OCI-LY3 (cell line): Measurements from ENCODE around the gene PPHLN1.

Experiments
- H2AFZ ChIP-seq: fragments of 200-600, 300-600 bp; shearing (Covaris generic); 2 replicates; pipeline ENCODE4 v1.6.0; 2014; ENCODE audit warnings: antibody characterized with exemption, low read depth, low read length
- H3K27ac ChIP-seq: fragments of 200-600, 300-600 bp; sonication (generic); 2 replicates; pipeline ENCODE4 v1.5.1; 2014; ENCODE audit warnings: mild to moderate bottlenecking, low read length, moderate library complexity, mixed read lengths
- H3K27me3 ChIP-seq: fragments of 200-600, 300-600 bp; sonication (generic); 2 replicates; pipeline ENCODE4 v1.6.1; 2014; ENCODE audit warnings: low read depth, low read length, mixed read lengths
- H3K36me3 ChIP-seq: fragments of 200-600, 300-600 bp; sonication (generic); replicated peaks from 2 replicates; pipeline ENCODE3; 2014; ENCODE audit warnings: low read depth, low read length, mixed read lengths
- H3K4me1 ChIP-seq: fragments of 300-600, 200-600 bp; sonication (generic); 2 replicates; pipeline ENCODE4 v1.6.1; 2014; ENCODE audit warnings: low read length, mixed read lengths
- H3K4me2 ChIP-seq: fragments of 200-600, 300-600 bp; sonication (generic); 2 replicates; pipeline ENCODE4 v1.6.1; 2014; ENCODE audit warnings: low read length, mixed read lengths
- H3K4me3 ChIP-seq: fragments of 300-600, 200-600 bp; sonication (generic); 2 replicates; pipeline ENCODE4 v1.5.1; 2014; ENCODE audit warnings: antibody characterized with exemption, mild to moderate bottlenecking, low read length, moderate library complexity
- H3K79me2 ChIP-seq: fragments of 300-600, 200-600 bp; shearing (Covaris generic); 2 replicates; pipeline ENCODE4 v1.6.1; 2014; ENCODE audit warnings: mild to moderate bottlenecking, low read length, mixed read lengths
- H3K9ac ChIP-seq: fragments of 300-600, 200-600 bp; shearing (Covaris generic); 2 replicates; pipeline ENCODE4 v1.6.0; 2014; ENCODE audit warnings: mild to moderate bottlenecking, low read length, moderate library complexity
- H3K9me3 ChIP-seq: fragments of 200-600, 300-600 bp; shearing (Covaris generic); 2 replicates; pipeline ENCODE4 v1.6.1; 2014; ENCODE audit warnings: low read length, mixed read lengths; ENCODE audit not compliant: insufficient read depth
- H4K20me1 ChIP-seq: fragments of 200-600, 300-600 bp; sonication (generic); 2 replicates; pipeline ENCODE4 v1.6.1; 2016; ENCODE audit warnings: low read length, mixed read lengths; ENCODE audit not compliant: insufficient read depth
- EZH2phosphoT487 ChIP-seq: fragments of 200-600 bp; shearing (Covaris generic); IDR thresholded peaks from 2 replicates; pipeline ENCODE4 v1.6.1; 2018; ENCODE audit warnings: antibody characterized with exemption, mixed run types, low read depth
- TF ChIP-seq, protein P1 (sequence below): fragments of 200-600, 300-600 bp; sonication (generic); IDR thresholded peaks from 2 replicates; pipeline ENCODE4 v1.5.1; 2014; ENCODE audit warnings: antibody characterized with exemption, low read length, low read depth

Gene PPHLN1

DNA sequence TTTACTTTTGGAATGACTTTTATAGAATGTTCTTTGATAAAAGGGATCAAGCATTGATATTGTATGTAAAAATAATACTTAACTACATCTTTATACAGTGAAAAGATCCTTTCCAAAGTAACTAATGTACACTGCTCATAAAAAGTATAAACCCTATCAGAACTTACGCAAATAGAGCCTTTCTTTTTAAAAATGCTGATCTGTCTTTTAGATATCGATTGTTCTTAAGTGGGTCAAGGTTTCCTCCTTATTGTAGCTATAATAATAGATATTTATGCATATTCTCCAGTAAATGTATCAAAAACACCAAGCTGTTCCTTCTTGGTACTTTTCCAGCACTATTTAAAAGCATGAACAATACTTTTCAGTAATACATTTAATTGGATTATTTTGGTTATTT, 68.5 kb downstream of the PPHLN1 start:
- no peaks in the 10 kb centered on the region for H3K27me3 ChIP-seq
- no peak overlapping the region for H3K4me3 ChIP-seq
- no peak overlapping the region for H3K27ac ChIP-seq
- no peak overlapping the region for H3K4me2 ChIP-seq
- no peaks in the 10 kb centered on the region for H3K4me1 ChIP-seq
- H3K9me3 ChIP-seq = no peaks in the 10 kb centered on the region
- no peaks in the 10 kb centered on the region for H4K20me1 ChIP-seq
- H2AFZ ChIP-seq = no peak overlapping the region
- H3K9ac ChIP-seq = no peak overlapping the region
- no peaks in the 10 kb centered on the region for H3K79me2 ChIP-seq
- TF ChIP-seq EZH2phosphoT487 = no peak
- TF ChIP-seq, protein P1, sequence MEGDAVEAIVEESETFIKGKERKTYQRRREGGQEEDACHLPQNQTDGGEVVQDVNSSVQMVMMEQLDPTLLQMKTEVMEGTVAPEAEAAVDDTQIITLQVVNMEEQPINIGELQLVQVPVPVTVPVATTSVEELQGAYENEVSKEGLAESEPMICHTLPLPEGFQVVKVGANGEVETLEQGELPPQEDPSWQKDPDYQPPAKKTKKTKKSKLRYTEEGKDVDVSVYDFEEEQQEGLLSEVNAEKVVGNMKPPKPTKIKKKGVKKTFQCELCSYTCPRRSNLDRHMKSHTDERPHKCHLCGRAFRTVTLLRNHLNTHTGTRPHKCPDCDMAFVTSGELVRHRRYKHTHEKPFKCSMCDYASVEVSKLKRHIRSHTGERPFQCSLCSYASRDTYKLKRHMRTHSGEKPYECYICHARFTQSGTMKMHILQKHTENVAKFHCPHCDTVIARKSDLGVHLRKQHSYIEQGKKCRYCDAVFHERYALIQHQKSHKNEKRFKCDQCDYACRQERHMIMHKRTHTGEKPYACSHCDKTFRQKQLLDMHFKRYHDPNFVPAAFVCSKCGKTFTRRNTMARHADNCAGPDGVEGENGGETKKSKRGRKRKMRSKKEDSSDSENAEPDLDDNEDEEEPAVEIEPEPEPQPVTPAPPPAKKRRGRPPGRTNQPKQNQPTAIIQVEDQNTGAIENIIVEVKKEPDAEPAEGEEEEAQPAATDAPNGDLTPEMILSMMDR = no peak
- peaks cover 7% of the 10 kb centered on the region for H3K36me3 ChIP-seq

DNA sequence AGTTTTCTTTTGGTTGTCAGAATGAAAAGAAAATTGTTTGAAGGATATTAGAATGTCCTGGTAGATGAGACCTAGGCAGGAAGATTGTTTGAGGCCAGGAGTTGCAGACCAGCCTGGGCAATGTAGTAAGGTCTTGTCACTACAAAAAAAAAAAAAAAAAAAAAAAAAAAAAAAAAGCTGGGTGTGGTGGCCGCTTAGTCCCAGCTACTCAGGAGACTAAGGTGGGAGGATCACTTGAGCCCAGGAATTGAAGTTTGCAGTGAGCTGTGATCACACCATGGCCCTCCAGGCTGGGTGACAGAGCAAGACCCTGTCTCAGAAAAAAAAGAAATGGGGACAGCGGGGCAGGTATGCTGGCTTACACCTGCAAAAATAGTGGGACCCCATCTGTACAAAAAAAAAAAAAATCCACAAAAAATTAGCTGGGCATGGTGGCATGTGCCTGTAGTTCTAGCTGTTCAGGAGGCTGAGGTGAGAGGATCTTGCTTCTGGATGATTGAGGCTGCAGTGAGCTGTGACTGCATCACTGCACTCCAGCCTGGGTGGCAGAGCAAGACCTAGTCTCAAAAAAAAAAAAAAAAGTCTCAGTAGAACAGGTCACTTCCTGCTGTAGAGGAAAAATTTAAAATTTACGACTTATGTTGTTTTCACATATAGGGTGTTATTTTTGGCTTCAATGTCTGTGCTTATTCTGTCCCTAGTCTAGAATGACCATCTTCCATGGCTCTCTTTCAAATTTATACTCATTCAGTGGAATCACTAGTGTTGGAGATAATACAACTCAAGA, 70.7 kb downstream of the PPHLN1 start:
- Histone ChIP-seq H3K36me3 (peaks cover 13% of the 10 kb centered on the region), H3K9ac (no peak overlapping the region), H3K4me1 (no peaks in the 10 kb centered on the region), H3K27ac (no peak overlapping the region), H3K79me2 (no peaks in the 10 kb centered on the region), H3K4me2 (no peak overlapping the region), H3K27me3 (no peaks in the 10 kb centered on the region), H2AFZ (no peak overlapping the region), H3K9me3 (no peaks in the 10 kb centered on the region), H4K20me1 (no peaks in the 10 kb centered on the region), H3K4me3 (no peak overlapping the region)
- TF ChIP-seq EZH2phosphoT487 = no peak
- TF ChIP-seq, protein P1 = no peak

DNA sequence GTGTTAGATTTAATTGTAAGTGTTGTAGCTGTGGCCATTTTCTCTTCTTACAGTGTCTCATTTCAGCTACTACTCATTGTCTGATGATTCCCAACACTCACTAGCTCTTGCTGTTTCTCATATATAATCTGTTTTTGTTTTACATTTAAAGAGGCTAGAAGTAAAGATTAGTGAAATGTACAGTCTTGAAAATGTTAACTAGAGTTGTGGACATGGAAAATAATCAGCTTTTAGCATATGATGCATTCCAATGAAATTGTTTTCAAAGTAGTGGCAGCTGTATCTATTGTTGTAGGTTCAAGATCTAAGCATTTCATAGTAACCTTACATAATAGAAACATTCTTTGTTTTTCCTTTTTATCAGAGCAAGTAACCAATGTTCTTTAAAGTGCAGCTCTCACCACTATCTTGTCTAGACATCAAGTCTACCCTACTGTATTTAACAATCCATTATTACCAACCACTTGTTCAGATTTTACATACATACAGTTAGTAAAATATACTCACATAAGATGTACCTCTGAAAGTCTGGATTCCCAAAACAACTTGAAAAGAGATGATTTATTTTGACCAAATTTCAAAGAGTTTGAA, 76.9 kb downstream of the PPHLN1 start:
- Histone ChIP-seq H3K79me2 (no peaks in the 10 kb centered on the region), H2AFZ (no peak overlapping the region), H3K9me3 (no peaks in the 10 kb centered on the region), H3K4me1 (no peaks in the 10 kb centered on the region), H3K4me2 (no peak overlapping the region), H3K36me3 (peaks cover 13% of the 10 kb centered on the region), H3K27ac (no peak overlapping the region), H3K9ac (no peak overlapping the region), H3K4me3 (no peak overlapping the region), H3K27me3 (no peaks in the 10 kb centered on the region), H4K20me1 (no peaks in the 10 kb centered on the region)
- TF ChIP-seq EZH2phosphoT487 = no peak
- TF ChIP-seq, protein P1 = no peak

DNA sequence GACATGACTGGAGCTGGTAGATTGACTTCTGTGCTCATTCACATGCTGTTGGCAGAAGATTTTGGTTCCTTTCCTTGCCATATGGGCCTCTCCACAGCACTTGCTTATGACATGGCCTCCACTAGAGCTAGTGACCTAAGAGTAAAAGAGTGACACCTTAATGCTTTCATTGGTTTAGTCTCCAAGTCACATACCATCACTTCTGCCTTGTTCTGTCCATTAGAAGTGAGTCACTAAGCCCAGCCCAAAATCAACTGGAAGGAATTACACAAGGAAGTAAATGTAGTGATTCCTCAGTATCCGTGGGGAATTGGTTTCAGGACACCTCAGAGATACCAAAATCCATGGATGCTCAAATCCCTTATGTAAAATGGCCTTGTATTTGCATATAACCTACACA, 81.3 kb downstream of the PPHLN1 start:
- Histone ChIP-seq H3K4me2 (no peak overlapping the region), H3K79me2 (no peaks in the 10 kb centered on the region), H3K9me3 (no peaks in the 10 kb centered on the region), H3K4me3 (no peak overlapping the region), H3K4me1 (no peaks in the 10 kb centered on the region), H3K27me3 (no peaks in the 10 kb centered on the region), H3K27ac (no peak overlapping the region), H4K20me1 (peaks cover 9% of the 10 kb centered on the region; the same call in 1 of the 2 replicates), H2AFZ (no peak overlapping the region), H3K9ac (no peak overlapping the region), H3K36me3 (no peaks in the 10 kb centered on the region)
- TF ChIP-seq, protein P1 = no peak
- TF ChIP-seq EZH2phosphoT487 = no peak
